CD4-positive, alpha-beta T cell treated with Interleukin-6 for 4 hours (primary cell): ENCODE results near the gene HELZ.

Experiments
- DNase-seq: peaks from one replicate; pipeline ENCODE4 v3.0.0-alpha.2; 2020; ENCODE audit warnings: mixed read lengths

HELZ gene

GRCh38 chr17:67068999-67069398 is 176.0 kb downstream of the HELZ start:
- DNase-seq, result no peak

GRCh38 chr17:67067571-67068482 is 177.2 kb downstream of the HELZ start:
- DNase-seq, result no peak

- no peak for DNase-seq
These were observed 178.3 kb downstream of the HELZ start for GRCh38 chr17:67066717-67067116.

- DNase-seq, result no peak
These were observed 181.9 kb downstream of the HELZ start for GRCh38 chr17:67063141-67063540.

GRCh38 chr17:67059372-67059771 is 185.6 kb downstream of the HELZ start:
- no peak for DNase-seq

GRCh38 chr17:67058036-67058435 is 187.0 kb downstream of the HELZ start:
- DNase-seq, result no peak

- DNase-seq, result no peak
These were observed 188.1 kb downstream of the HELZ start for GRCh38 chr17:67056746-67057490.

- DNase-seq, result no peak
These were observed 188.9 kb downstream of the HELZ start for GRCh38 chr17:67055811-67056745.

GRCh38 chr17:67055041-67055443 is 190.0 kb downstream of the HELZ start:
- no peak for DNase-seq

GRCh38 chr17:67054608-67055007 is 190.4 kb downstream of the HELZ start:
- no peak for DNase-seq

GRCh38 chr17:67054011-67054591 is 190.9 kb downstream of the HELZ start:
- DNase-seq, result no peak

GRCh38 chr17:67053438-67054000 is 191.5 kb downstream of the HELZ start:
- DNase-seq, result no peak

- DNase-seq, result no peak
These were observed 192.1 kb downstream of the HELZ start for GRCh38 chr17:67052720-67053437.

GRCh38 chr17:67051837-67052236 is 193.2 kb downstream of the HELZ start:
- DNase-seq, result no peak

GRCh38 chr17:67051155-67051538 is 193.8 kb downstream of the HELZ start:
- no peak for DNase-seq

GRCh38 chr17:67050471-67051154 is 194.4 kb downstream of the HELZ start:
- DNase-seq, result no peak

GRCh38 chr17:67050066-67050465 is 194.9 kb downstream of the HELZ start:
- DNase-seq, result no peak

- no peak for DNase-seq
These were observed 195.8 kb downstream of the HELZ start for GRCh38 chr17:67049025-67049739.

GRCh38 chr17:67047382-67047781 is 197.6 kb downstream of the HELZ start:
- DNase-seq, result no peak

- no peak for DNase-seq
These were observed 198.6 kb downstream of the HELZ start for GRCh38 chr17:67046398-67046797.
